PC-9 (cell line): ENCODE measurements around the gene CABCOCO1.

Experiments used
- CTCF ChIP-seq: fragments of 200-600 bp; sonication (generic); conservative IDR thresholded peaks from 2 replicates; pipeline ENCODE4 v1.6.1; 2017; ENCODE audit warnings: mixed run types, antibody characterized with exemption, mild to moderate bottlenecking, moderate library complexity
- EZH2 ChIP-seq: fragments of 200-600 bp; sonication (generic); IDR thresholded peaks from 2 replicates; pipeline ENCODE4 v1.8.0; 2017; ENCODE audit warnings: antibody characterized with exemption, low read depth

GRCh38 chr10:61618388-61618961, 44.3 kb upstream of the CABCOCO1 start:
- TF ChIP-seq CTCF, result no peak
- TF ChIP-seq EZH2, result no peak
